ENCODE measurements around the gene LRRD1.
"Not testable (repeated sequence)": the region's sequence is repeated elsewhere in the genome, so short reads cannot be mapped to it uniquely, and the experiment has no call there.

Gene LRRD1

GRCh38 chr7:92102862-92103261, 76.1 kb downstream of the LRRD1 start:
- DNase-seq; intact Hi-C loops (cut with DNase I): not testable (repeated sequence)

GRCh38 chr7:92100534-92100933, 78.4 kb downstream of the LRRD1 start:
- DNase-seq = no peak
- intact Hi-C loops (cut with DNase I) = no loop called here

DNA sequence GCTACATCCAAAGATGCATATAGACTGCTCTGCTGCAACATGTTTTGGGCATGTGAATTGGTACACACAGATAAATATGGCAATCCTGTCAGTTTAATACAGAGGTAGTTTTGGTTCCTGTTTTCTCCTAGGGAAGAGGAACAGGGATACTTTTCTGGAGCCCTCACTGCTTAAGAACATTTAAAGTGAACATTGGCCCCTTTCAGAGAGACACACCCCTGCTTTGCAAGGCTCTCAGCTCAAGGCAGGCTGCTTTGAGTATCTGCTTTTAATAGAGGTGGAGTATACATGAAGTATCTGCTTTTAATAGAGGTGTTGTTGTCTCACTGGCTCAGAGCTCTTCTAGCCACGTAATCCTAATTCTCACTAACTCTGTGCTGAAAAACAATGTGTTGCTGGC, 83.6 kb downstream of the LRRD1 start:
- no peak for DNase-seq
- intact Hi-C loops (cut with DNase I) = no loop called here

Data from head of caudate nucleus (tissue), 42 donors.